ENCODE results near the gene ZNF423. TPM values are rescaled to one million over a fixed set of nuclear protein-coding genes. Genes with fewer than 3 reads are reported as not detected.

The ZNF423 gene
- polyA plus RNA-seq, 1 donor, result 34.5 TPM

DNA sequence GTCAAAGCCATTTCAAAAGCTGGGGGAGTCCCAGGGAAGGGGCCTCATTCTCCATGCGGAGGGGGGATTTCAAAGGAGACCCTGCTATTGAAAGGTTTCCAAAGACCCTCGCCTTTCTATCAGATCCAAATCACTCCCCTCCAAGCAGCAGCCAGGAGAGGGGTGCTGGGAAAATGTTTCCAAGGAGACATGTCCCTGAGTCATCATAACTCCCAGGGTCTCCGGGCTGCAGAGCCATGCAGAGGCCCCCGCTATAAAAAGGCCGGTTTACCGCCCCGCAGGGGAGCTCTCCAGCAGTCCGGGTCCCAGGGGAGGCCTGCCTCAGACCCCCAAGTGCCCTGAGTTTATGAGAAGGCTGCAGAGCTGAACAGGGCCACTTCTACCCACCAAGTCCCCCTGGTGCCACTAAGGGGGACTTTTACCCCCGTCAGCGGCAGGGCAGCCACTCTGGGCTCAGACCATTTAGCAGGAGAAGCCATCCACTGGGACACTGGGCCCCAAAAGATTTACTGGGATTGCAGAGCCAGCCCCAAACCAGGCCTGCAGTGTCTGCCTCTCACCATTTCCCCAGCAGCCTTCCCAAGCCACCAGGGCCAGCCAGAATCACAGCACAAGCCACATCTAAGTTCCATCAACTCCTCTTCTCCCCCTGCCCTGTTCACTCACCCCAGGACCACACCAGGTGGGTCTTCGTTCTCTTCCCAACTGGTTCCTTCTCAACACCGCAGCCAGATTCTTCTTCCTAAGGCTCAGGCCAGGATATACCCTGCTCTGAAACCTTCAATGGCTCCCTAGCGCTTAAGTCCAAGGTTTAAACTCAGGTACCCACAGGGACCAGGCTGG lies 234.4 kb downstream of the ZNF423 start:
- no peak for DNase-seq

DNA sequence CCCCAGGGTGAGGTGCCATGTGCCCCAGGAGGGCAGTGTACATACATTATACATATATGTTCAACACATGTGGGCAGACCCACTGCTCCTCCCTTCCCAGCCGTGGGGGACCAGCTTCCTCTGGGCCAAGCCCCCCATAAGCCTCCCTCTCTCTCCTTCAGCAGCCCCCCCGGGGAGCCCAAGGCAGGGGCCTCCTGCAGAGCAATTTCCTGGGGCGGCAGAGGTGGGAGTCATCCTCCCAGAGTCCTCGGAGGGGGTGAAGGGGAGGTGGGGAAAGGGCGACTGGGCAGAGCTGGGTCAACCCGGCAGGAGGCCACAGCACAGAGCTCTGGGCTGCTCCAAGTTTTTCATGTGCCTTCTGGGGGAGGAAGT lies 235.1 kb downstream of the ZNF423 start:
- DNase-seq, result no peak

GRCh38 chr16:49620158-49620868 lies 235.6 kb downstream of the ZNF423 start:
- no peak for DNase-seq

GRCh38 chr16:49619811-49620157 lies 236.1 kb downstream of the ZNF423 start:
- DNase-seq, result no peak

DNA sequence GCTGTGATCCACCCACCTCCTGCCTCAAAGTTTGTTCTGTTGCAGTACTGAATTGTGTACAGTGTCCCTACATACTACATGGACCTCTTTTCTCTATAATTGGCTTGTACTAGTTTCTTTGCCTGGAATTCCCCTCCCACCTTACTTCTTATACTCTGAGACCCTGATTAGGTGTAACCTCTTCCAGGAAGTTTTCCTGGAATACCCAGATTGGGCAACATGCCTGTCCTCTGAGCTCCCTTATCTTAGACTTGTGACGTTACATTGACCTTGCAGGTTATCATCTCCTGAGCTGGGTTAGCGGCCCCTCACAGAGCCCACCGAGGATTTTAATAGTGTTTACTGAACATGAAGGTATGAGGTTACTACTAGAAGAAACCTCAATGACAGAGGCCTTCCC lies 237.0 kb downstream of the ZNF423 start:
- DNase-seq, result no peak

- DNase-seq, result no peak
These were observed 238.1 kb downstream of the ZNF423 start for GRCh38 chr16:49617710-49618330.

- no peak for DNase-seq
These were observed 238.8 kb downstream of the ZNF423 start for GRCh38 chr16:49617016-49617629.

DNA sequence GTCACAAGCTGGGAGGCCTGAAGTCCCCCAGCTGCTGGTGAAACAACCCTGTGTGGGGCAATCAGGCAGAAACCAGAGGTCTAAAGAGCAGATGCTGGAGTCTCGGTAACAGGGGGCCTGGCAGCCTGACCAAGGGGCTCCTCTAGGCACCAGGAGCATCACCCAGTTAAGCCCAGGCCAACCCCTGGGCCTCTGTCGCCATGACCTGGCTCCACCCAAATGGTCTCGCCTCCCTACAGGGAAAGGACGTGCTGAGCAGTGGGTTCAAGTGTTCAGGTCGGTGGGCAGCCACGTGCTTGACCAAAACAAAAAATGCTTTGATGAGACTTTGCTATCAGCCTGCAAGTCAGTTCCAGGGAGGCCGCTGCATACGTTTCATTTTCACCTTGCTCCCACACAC lies 240.3 kb downstream of the ZNF423 start:
- DNase-seq, result no peak

DNA sequence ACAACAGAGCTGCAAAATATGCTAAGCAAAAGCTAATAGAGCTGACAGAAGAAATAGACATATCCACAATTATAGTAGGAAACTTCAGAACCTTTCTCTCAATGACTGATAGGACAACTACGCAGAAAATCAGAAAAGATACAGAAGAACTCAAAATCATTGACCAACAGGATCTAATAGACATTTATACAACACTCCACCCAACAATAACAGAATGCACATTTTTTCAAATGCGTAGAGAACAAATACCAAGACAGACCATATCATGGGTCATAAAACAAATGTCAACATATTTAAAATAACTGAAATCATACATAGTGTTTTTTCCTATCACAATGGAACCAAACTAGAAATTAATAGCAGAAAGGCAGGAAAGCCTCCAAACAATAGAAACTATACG lies 244.9 kb downstream of the ZNF423 start:
- no peak for DNase-seq

GRCh38 chr16:49608779-49609178 lies 247.1 kb downstream of the ZNF423 start:
- no peak for DNase-seq

GRCh38 chr16:49608098-49608497 lies 247.8 kb downstream of the ZNF423 start:
- DNase-seq, result no peak

- no peak for DNase-seq
These were observed 250.2 kb downstream of the ZNF423 start for GRCh38 chr16:49605536-49606254.

- DNase-seq, result no peak
These were observed 251.3 kb downstream of the ZNF423 start for GRCh38 chr16:49604602-49605001.

DNA sequence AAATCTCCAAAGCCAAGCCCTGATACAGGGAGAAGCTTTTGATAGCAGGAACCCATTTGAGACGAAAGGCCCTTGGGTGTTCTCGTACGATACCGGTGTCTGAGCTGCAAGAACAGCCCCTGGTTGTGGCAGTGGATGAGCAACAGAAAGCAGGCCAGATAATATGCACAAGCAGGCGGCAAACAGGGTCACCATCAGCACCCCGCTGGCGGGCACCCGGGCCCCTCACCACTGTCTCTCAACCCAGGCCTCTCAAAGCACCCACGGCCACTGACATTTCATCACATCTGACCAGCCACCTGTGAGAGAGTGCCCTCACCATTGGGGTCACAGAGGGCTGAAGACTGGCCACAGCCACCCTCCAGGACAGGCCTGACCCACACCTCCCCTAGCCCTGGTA lies 252.0 kb downstream of the ZNF423 start:
- DNase-seq, result no peak

DNA sequence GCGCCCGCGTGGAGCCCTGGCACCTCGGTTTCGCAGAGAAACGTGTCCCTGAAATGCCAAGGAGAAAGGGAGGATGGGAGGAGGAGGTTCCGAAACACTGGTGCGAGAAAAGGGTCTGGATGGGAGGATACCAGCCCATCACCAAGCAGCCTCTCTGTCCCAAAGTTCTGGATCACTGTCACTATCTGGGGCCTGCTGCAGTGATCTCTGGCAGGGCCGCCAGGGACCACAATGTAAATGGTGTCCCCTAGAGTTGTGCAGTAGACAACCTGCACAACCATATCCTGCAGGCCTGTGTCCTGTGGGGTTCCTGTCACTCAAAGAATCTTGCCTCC lies 253.0 kb downstream of the ZNF423 start:
- no peak for DNase-seq

GRCh38 chr16:49602201-49602975 lies 253.5 kb downstream of the ZNF423 start:
- no peak for DNase-seq

DNA sequence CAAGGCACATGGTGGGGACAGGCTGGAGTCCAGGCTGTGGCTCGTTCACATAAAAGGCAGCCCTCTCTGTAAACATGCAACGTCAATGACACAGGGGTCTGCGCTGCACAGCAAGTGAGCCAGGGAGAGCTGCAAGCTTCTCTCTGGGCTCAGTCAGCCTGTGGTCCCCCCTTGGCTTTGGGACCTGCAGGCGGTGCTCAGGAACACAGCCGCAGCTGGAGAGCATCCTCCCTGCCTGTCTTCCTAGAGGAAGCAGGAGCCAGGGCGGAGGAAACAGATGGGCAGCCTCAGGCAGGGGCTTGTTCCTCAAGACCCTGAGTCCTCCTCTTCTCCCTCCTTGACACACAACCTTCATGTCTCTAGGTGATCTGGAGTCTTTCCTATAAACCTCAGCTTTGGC lies 254.3 kb downstream of the ZNF423 start:
- DNase-seq, result no peak

DNA sequence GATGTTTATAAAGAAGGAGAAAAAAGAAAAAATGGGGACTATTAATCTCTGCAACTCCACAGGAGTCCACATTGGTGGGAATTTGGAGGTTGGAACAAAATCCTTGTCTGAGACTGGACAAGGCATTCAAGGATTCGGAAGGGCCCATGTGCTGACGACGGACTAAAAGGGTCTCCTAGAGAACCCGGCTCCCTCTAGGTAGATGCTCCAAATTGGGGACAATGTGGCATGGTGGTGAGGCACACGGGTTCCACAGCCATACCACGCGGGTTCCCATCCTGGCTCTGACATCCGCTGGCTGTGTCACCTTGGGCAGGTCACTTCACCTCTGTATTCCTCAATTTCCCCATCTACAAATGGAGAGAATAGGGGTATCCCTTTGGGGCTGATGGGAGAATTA lies 254.9 kb downstream of the ZNF423 start:
- DNase-seq, result no peak

GRCh38 chr16:49600536-49600935 lies 255.4 kb downstream of the ZNF423 start:
- DNase-seq, result no peak

GRCh38 chr16:49599704-49600103 lies 256.2 kb downstream of the ZNF423 start:
- no peak for DNase-seq

GRCh38 chr16:49599281-49599680 lies 256.6 kb downstream of the ZNF423 start:
- no peak for DNase-seq

All from hindlimb muscle (tissue), 1 donor.